H1 (cell line): ENCODE measurements around the gene PRKCA. TPM values are rescaled to one million over a fixed set of nuclear protein-coding genes. Genes with fewer than 3 reads are reported as not detected.

Experiments
- CTCF ChIA-PET: fragments of 300-600 bp; sonication (Branson Sonifier 250); formaldehyde crosslinking; loops from one replicate; lab custom pipeline; 2021; ENCODE audit not compliant: partially characterized antibody; lab: Charles Lee
- POLR2A ChIA-PET: fragments of 300-600 bp; sonication (Branson Sonifier 250); formaldehyde crosslinking; loops from one replicate; lab custom pipeline; 2021; ENCODE audit warnings: inconsistent platforms; ENCODE audit not compliant: partially characterized antibody; lab: Charles Lee
- DNase-seq, 2 experiments: peaks; one replicate each; pipeline versions ENCODE4 v3.0.0 to v3.0.0-alpha.2; 2010 to 2022; ENCODE audit warnings: low spot score in 2 of 2, low read depth in 1 of 2, mixed read lengths in 1 of 2
- FAIRE-seq: peaks from 2 replicates; lab custom pipeline; 2011; peaks lifted over from hg19 to GRCh38; lab: Jason Lieb, UNC
- H2AFZ ChIP-seq: 2 replicates; pipeline ENCODE4 v1.8.1; 2012; ENCODE audit warnings: low read length, inconsistent platforms
- H2AK5ac ChIP-seq: 2 replicates; pipeline ENCODE4 v1.6.1; 2013; ENCODE audit warnings: low read depth, low read length
- H2BK120ac ChIP-seq: replicated peaks from 2 replicates; pipeline ENCODE3; 2013; ENCODE audit warnings: low read depth, low read length, inconsistent platforms
- H2BK12ac ChIP-seq: 2 replicates; pipeline ENCODE4 v1.6.1; 2013; ENCODE audit warnings: low read depth, low read length
- H2BK15ac ChIP-seq: 2 replicates; pipeline ENCODE4 v1.6.1; 2013; ENCODE audit warnings: low read length
- H2BK20ac ChIP-seq: 2 replicates; pipeline ENCODE4 v1.6.1; 2013; ENCODE audit warnings: low read length
- H2BK5ac ChIP-seq: 2 replicates; pipeline ENCODE4 v1.6.1; 2013; ENCODE audit warnings: low read depth, low read length
- H3K14ac ChIP-seq: 2 replicates; pipeline ENCODE4 v1.6.1; 2013; ENCODE audit warnings: inconsistent platforms; ENCODE audit not compliant: insufficient read length
- H3K18ac ChIP-seq: 2 replicates; pipeline ENCODE4 v1.6.1; 2013; ENCODE audit warnings: low read length; ENCODE audit errors: extremely low read depth
- H3K23ac ChIP-seq: 2 replicates; pipeline ENCODE4 v1.6.1; 2013; ENCODE audit warnings: inconsistent platforms; ENCODE audit not compliant: insufficient read length
- H3K23me2 ChIP-seq: 2 replicates; pipeline ENCODE4 v1.6.1; 2013; ENCODE audit warnings: low read depth, low read length
- H3K27ac ChIP-seq: 2 replicates; pipeline ENCODE4 v1.6.1; 2011; ENCODE audit warnings: low read depth, low read length, inconsistent platforms
- H3K27me3 ChIP-seq, 4 experiments: replicated peaks in 1 of 4; 1 replicate in 1 of 4; 2 replicates in 3 of 4; pipeline versions ENCODE4 v1.6.1 to v1.8.1; 2011 to 2013; ENCODE audit warnings: low read length in 3 of 4, mild to moderate bottlenecking in 3 of 4, inconsistent platforms in 2 of 4, mixed read lengths in 2 of 4, moderate library complexity in 1 of 4; ENCODE audit not compliant: control insufficient read depth in 3 of 4, insufficient read depth in 3 of 4; ENCODE audit errors: extremely low read depth in 1 of 4
- H3K36me3 ChIP-seq, 4 experiments: 2 replicates each; pipeline versions ENCODE4 v1.6.1 to v1.8.1; 2011 to 2013; ENCODE audit warnings: mild to moderate bottlenecking in 4 of 4, low read length in 3 of 4, moderate library complexity in 2 of 4, control low read depth in 1 of 4, inconsistent platforms in 1 of 4; ENCODE audit not compliant: insufficient read depth in 4 of 4, control insufficient read depth in 2 of 4
- H3K4ac ChIP-seq: replicated peaks from 2 replicates; pipeline ENCODE3; 2013; ENCODE audit warnings: low read length, low read depth, mixed read lengths, inconsistent platforms; ENCODE audit not compliant: insufficient read length
- H3K4me1 ChIP-seq, 4 experiments: replicated peaks in 1 of 4; 1 replicate in 1 of 4; 2 replicates in 3 of 4; pipeline versions ENCODE4 v1.6.1 to v1.8.1; 2011 to 2013; ENCODE audit warnings: low read length in 3 of 4, inconsistent platforms in 2 of 4, mixed read lengths in 1 of 4; ENCODE audit not compliant: insufficient read depth in 4 of 4, control insufficient read depth in 3 of 4
- H3K4me2 ChIP-seq, 2 experiments: 2 replicates each; pipeline versions ENCODE4 v1.6.1 to v1.8.1; 2011 to 2013; ENCODE audit warnings: low read depth in 2 of 2, low read length in 2 of 2, control low read depth in 1 of 2, inconsistent platforms in 1 of 2, mild to moderate bottlenecking in 1 of 2; ENCODE audit not compliant: insufficient read depth in 1 of 2
- H3K4me3 ChIP-seq, 4 experiments: fragments of 200-600, 300-600 bp in 1 of 4; sonication (generic), shearing (Covaris generic), sonication (Bioruptor Twin) in 1 of 4; 2 replicates each; pipeline versions ENCODE4 v1.5.1 to v1.8.1; 2011 to 2016; ENCODE audit warnings: low read length in 4 of 4, low read depth in 3 of 4, control low read depth in 2 of 4, inconsistent platforms in 2 of 4, mild to moderate bottlenecking in 2 of 4, mixed read lengths in 1 of 4, moderate library complexity in 1 of 4; ENCODE audit not compliant: insufficient read depth in 2 of 4; ENCODE audit errors: extremely low read depth in 1 of 4
- H3K56ac ChIP-seq: replicated peaks from 2 replicates; pipeline ENCODE3; 2013; ENCODE audit warnings: low read depth, mild to moderate bottlenecking, mixed read lengths, low read length, inconsistent platforms; ENCODE audit not compliant: insufficient read length
- H3K79me1 ChIP-seq: 2 replicates; pipeline ENCODE4 v1.6.1; 2013; ENCODE audit warnings: low read depth, low read length, control low read depth
- H3K79me2 ChIP-seq, 2 experiments: 2 replicates each; pipeline versions ENCODE4 v1.6.1 to v1.8.1; 2012 to 2013; ENCODE audit warnings: low read length in 2 of 2, mild to moderate bottlenecking in 2 of 2, inconsistent platforms in 1 of 2; ENCODE audit not compliant: insufficient read depth in 2 of 2, control insufficient read depth in 1 of 2
- H3K9ac ChIP-seq, 4 experiments: replicated peaks in 1 of 4; 1 replicate in 1 of 4; 2 replicates in 3 of 4; pipeline versions ENCODE4 v1.6.1 to v1.8.1; 2011 to 2013; ENCODE audit warnings: low read depth in 3 of 4, low read length in 3 of 4, control low read depth in 2 of 4, mild to moderate bottlenecking in 2 of 4, moderate library complexity in 2 of 4, inconsistent platforms in 1 of 4; ENCODE audit errors: extremely low read depth in 1 of 4
- H3K9me3 ChIP-seq, 2 experiments: 2 replicates each; pipeline versions ENCODE4 v1.6.1 to v1.8.1; 2012 to 2013; ENCODE audit warnings: mild to moderate bottlenecking in 2 of 2, moderate library complexity in 2 of 2, control low read depth in 1 of 2, inconsistent platforms in 1 of 2, low read depth in 1 of 2, low read length in 1 of 2, mixed read lengths in 1 of 2; ENCODE audit not compliant: insufficient read depth in 2 of 2
- H4K20me1 ChIP-seq, 2 experiments: replicated peaks in 1 of 2; 2 replicates each; pipeline versions ENCODE3 to v1.8.1; 2011 to 2013; ENCODE audit warnings: inconsistent platforms in 2 of 2, low read length in 2 of 2, mild to moderate bottlenecking in 1 of 2; ENCODE audit not compliant: insufficient read depth in 2 of 2, control insufficient read depth in 1 of 2
- H4K5ac ChIP-seq: 2 replicates; pipeline ENCODE4 v1.6.1; 2013; ENCODE audit warnings: low read length, low read depth, mixed read lengths, inconsistent platforms; ENCODE audit not compliant: insufficient read length
- H4K8ac ChIP-seq: 2 replicates; pipeline ENCODE4 v1.8.0; 2013; ENCODE audit warnings: mild to moderate bottlenecking, moderate library complexity, low read length, inconsistent platforms; ENCODE audit not compliant: insufficient read depth; ENCODE audit errors: extremely low read depth
- H4K91ac ChIP-seq: replicated peaks from 2 replicates; pipeline ENCODE3; 2013; ENCODE audit warnings: low read length, mixed read lengths, inconsistent platforms; ENCODE audit not compliant: insufficient read length
- CBX5 ChIP-seq: fragments of 300-800, 300-1000 bp; sonication (generic); IDR thresholded peaks from 2 replicates; pipeline ENCODE4 v1.7.1; 2016; ENCODE audit warnings: antibody characterized with exemption, low read length, low read depth
- HDAC2 ChIP-seq, 2 experiments: fragments of 300-600 bp in 1 of 2; sonication (generic) in 1 of 2; IDR thresholded peaks; 2 replicates each; pipeline ENCODE4 v1.6.1; 2011 to 2012; ENCODE audit warnings: low read depth in 2 of 2, low read length in 2 of 2, mild to moderate bottlenecking in 2 of 2, moderate library complexity in 2 of 2, borderline replicate concordance in 1 of 2, inconsistent platforms in 1 of 2
- HDAC6 ChIP-seq: IDR thresholded peaks from one replicate; pipeline ENCODE4 v1.7.1; 2012; ENCODE audit warnings: low read depth, mild to moderate bottlenecking, inconsistent platforms, low read length, moderate library complexity
- JUN ChIP-seq: IDR thresholded peaks from 2 replicates; pipeline ENCODE4 v1.6.1; 2011; ENCODE audit warnings: low read depth, mild to moderate bottlenecking, improper control_type of control experiment, low read length
- JUND ChIP-seq: IDR thresholded peaks from 2 replicates; pipeline ENCODE4 v1.6.1; 2011; ENCODE audit warnings: mild to moderate bottlenecking, improper control_type of control experiment, low read length
- TCF12 ChIP-seq: IDR thresholded peaks from 2 replicates; pipeline ENCODE4 v1.6.1; 2011; ENCODE audit warnings: low read depth, mild to moderate bottlenecking, low read length
- whole genome bisulfite sequencing, 2 experiments: shearing (Covaris generic) in 1 of 2; methylation state at CpG; one replicate each; pipeline versions ENCODE4 v1.1.6 to v1.1.7; 2013 to 2015; ENCODE audit warnings: low lambda C conversion rate in 2 of 2, mixed read lengths in 2 of 2, inconsistent platforms in 1 of 2, low coverage in 1 of 2, missing lambda C conversion rate in 1 of 2; ENCODE audit not compliant: insufficient replicate concordance in 2 of 2, insufficient coverage in 1 of 2, insufficient read length in 1 of 2; ENCODE audit errors: extremely low coverage in 1 of 2, missing lambda C conversion rate in 1 of 2; 5-methylcytosine and 5-hydroxymethylcytosine counted together
- polyA plus RNA-seq, 7 experiments: library from polyadenylated mRNA; depleted of rRNA in 3 of 7; stranded (reverse) in 5 of 7; unstranded in 2 of 7; fragments of >200 nt in 5 of 7; fragments of 200-250 nt in 2 of 7; gene quantifications; 1 replicate in 5 of 7; 2 replicates in 1 of 7; 4 replicates in 1 of 7; pipeline versions ENCODE4 v1.2.1 to v1.2.3, GENCODE V29; 2011 to 2013; ENCODE audit warnings: missing spikeins in 2 of 7, mixed read lengths in 2 of 7
- total RNA-seq: library from RNA; stranded (reverse); fragmentation: NEBNext Ultra II Directional; extraction: Animal tissue kit (Norgen Biotek cat#: 25700); gene quantifications from 2 replicates; pipeline ENCODE4 v1.2.1, GENCODE V29; 2021

The PRKCA gene
- total and polyA plus RNA-seq, 2 of the 8 experiments (the other 6 are each of a cell fraction or from before 2014, with no cell fraction given): 5.8 to 17.8 TPM

DNA sequence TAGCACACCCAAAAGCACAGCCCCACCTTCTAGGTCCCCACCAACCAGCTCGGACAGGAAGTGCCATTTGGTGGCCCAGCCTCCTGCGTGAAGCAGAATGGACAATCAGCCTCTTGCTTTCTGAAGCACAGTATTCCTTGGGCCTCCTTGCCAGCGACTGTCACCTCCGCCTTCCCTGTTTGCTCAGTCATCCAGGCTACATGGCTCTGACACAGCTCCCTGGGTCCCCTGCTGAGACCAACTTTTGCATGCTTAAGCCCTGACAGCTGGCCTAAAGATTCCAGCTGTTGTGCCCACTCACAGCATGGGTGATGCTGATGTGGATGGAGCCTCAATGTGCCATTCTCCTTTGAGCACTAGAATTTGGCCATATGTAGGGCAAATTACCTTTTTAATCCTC, 528.0 kb downstream of the PRKCA start:
- Histone ChIP-seq H2BK15ac (no peak overlapping the region), H3K14ac (no peak overlapping the region), H3K27me3 (peaks cover 0 to 7% (median 7%) of the 10 kb centered on the region in 4 experiments; a peak in 5 of 7 replicates), H3K18ac (no peak overlapping the region; the same call in 1 of the 2 replicates), H3K23ac (no peak overlapping the region), H4K8ac (no peak overlapping the region), H3K4me2 (peak overlapping the region; percentile 37 to 39), H2AK5ac (no peak overlapping the region), H2BK5ac (no peak overlapping the region), H3K4me1 (peaks cover 2 to 19% (median 9%) of the 10 kb centered on the region in 4 experiments), H4K91ac (no peak overlapping the region), H3K79me1 (no peaks in the 10 kb centered on the region), H3K27ac (no peak overlapping the region), H3K79me2 (no peaks in the 10 kb centered on the region), H4K5ac (no peak overlapping the region), H3K56ac (no peak overlapping the region), H3K4me3 (no peak overlapping the region; a peak in 1 of 8 replicates), H3K36me3 (no peaks in the 10 kb centered on the region), H3K9me3 (no peaks in the 10 kb centered on the region), H2BK120ac (no peak overlapping the region), H2BK20ac (no peak overlapping the region), H3K23me2 (peaks cover 5% of the 10 kb centered on the region; the same call in 1 of the 2 replicates), H4K20me1 (no peaks in the 10 kb centered on the region), H2BK12ac (peak overlapping the region; percentile 51; the same call in 1 of the 2 replicates), H2AFZ (no peak overlapping the region), H3K9ac (no peak overlapping the region), H3K4ac (no peak overlapping the region)
- no peak for DNase-seq
- FAIRE-seq: no peak
- 69% methylated on average over 4 of the region's 4 CpGs; no CpG with 5 or more reads in 1 of the 2 experiments for WGBS, 2 experiments
- ChIA-PET CTCF (interaction anchor here (0.7 to 1.6 kb wide), 9 partner anchors 9 to 213 kb away, joined by 3 to 8 read pairs (median 4); partner anchors contain the start of gene CACNG1), POLR2A (interaction anchor here (0.9 to 1.2 kb wide), 2 partner anchors 16 to 547 kb away, joined by 3 read pairs; partner anchors contain the start of gene PITPNC1)
- TF ChIP-seq JUN (no peak), TCF12 (0 out of 2 replicates have a peak, but pooled peaks have one; percentile 50), HDAC2 (IDR thresholded peaks at IDR 0.05; ENCODE audit: borderline replicate concordance in 1 of 2, low read depth in 2 of 2, low read length in 2 of 2) (no peak), CBX5 (no peak), JUND (no peak), HDAC6 (no peak)
